Measurements from ENCODE around the gene DENR. TPM values are rescaled to one million over a fixed set of nuclear protein-coding genes. Genes with fewer than 3 reads are reported as not detected.

Gene DENR
- total RNA-seq, 1 donor from 2014 or later: 67.0 TPM

DNA sequence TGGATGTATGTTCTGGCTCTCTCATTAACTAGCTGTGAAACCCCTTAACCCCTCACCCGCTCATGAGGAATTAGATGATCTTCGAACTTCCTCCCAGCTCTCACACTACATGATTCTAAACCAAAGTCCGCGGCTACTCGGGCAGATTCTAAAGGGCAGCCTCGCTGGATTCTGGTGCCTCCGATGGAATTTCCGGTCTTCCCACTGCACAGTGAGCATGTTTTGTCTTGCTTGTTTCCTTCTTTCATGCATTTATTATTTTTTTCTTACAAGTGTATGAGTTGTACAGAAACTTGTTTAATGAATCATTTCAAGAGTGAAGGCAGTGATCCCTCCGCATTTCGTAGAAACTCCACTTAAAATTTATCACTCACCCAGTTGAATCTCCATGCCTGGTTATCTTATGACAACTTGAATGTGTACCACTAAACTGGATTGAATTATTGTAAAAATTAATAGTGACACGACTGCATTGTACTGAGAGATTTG lies 31.5 kb upstream of the DENR start:
- DNase-seq (ENCODE audit: low read depth, low spot score): no peak
- H3K4me1 Mint-ChIP-seq: peaks cover 4% of the 10 kb centered on the region
- peaks cover 2% of the 10 kb centered on the region for H3K9me3 Mint-ChIP-seq
- H3K27ac Mint-ChIP-seq (ENCODE audit: unreplicated experiment): no peak overlapping the region
- no peak overlapping the region for H3K4me3 Mint-ChIP-seq
- no peaks in the 10 kb centered on the region for H3K27me3 Mint-ChIP-seq (ENCODE audit: low read depth)
- H3K36me3 Mint-ChIP-seq (ENCODE audit: low read depth): no peaks in the 10 kb centered on the region
- TF ChIP-seq, protein P1, sequence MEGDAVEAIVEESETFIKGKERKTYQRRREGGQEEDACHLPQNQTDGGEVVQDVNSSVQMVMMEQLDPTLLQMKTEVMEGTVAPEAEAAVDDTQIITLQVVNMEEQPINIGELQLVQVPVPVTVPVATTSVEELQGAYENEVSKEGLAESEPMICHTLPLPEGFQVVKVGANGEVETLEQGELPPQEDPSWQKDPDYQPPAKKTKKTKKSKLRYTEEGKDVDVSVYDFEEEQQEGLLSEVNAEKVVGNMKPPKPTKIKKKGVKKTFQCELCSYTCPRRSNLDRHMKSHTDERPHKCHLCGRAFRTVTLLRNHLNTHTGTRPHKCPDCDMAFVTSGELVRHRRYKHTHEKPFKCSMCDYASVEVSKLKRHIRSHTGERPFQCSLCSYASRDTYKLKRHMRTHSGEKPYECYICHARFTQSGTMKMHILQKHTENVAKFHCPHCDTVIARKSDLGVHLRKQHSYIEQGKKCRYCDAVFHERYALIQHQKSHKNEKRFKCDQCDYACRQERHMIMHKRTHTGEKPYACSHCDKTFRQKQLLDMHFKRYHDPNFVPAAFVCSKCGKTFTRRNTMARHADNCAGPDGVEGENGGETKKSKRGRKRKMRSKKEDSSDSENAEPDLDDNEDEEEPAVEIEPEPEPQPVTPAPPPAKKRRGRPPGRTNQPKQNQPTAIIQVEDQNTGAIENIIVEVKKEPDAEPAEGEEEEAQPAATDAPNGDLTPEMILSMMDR (conservative IDR thresholded peaks at IDR 0.05): no peak

- Mint-ChIP-seq H3K4me3 (no peak overlapping the region), H3K4me1 (peaks cover 4% of the 10 kb centered on the region), H3K9me3 (peaks cover 2% of the 10 kb centered on the region), H3K27ac (ENCODE audit: unreplicated experiment) (no peak overlapping the region), H3K36me3 (ENCODE audit: low read depth) (no peaks in the 10 kb centered on the region), H3K27me3 (ENCODE audit: low read depth) (no peaks in the 10 kb centered on the region)
- no peak for DNase-seq (ENCODE audit: low read depth, low spot score)
- TF ChIP-seq, protein P1 (conservative IDR thresholded peaks at IDR 0.05): no peak
Measured at GRCh38 chr12:122722387-122722786, 30.2 kb upstream of the DENR start.

GRCh38 chr12:122724641-122725243 lies 27.9 kb upstream of the DENR start:
- Mint-ChIP-seq H3K4me3 (no peak overlapping the region), H3K27ac (ENCODE audit: unreplicated experiment) (no peak overlapping the region), H3K36me3 (ENCODE audit: low read depth) (no peaks in the 10 kb centered on the region), H3K27me3 (ENCODE audit: low read depth) (no peaks in the 10 kb centered on the region), H3K4me1 (peaks cover 4% of the 10 kb centered on the region), H3K9me3 (peaks cover 2% of the 10 kb centered on the region)
- TF ChIP-seq, protein P1 (conservative IDR thresholded peaks at IDR 0.05): no peak
- no peak for DNase-seq (ENCODE audit: low read depth, low spot score)

- no peak overlapping the region for H3K27ac Mint-ChIP-seq (ENCODE audit: unreplicated experiment)
- no peak for DNase-seq (ENCODE audit: low read depth, low spot score)
- no peaks in the 10 kb centered on the region for H3K9me3 Mint-ChIP-seq
- TF ChIP-seq, protein P1 (conservative IDR thresholded peaks at IDR 0.05): no peak
- H3K27me3 Mint-ChIP-seq (ENCODE audit: low read depth): no peaks in the 10 kb centered on the region
- no peaks in the 10 kb centered on the region for H3K4me1 Mint-ChIP-seq
- H3K4me3 Mint-ChIP-seq: no peak overlapping the region
- H3K36me3 Mint-ChIP-seq (ENCODE audit: low read depth): no peaks in the 10 kb centered on the region
Measured at GRCh38 chr12:122725452-122726079, 27.1 kb upstream of the DENR start.

DNA sequence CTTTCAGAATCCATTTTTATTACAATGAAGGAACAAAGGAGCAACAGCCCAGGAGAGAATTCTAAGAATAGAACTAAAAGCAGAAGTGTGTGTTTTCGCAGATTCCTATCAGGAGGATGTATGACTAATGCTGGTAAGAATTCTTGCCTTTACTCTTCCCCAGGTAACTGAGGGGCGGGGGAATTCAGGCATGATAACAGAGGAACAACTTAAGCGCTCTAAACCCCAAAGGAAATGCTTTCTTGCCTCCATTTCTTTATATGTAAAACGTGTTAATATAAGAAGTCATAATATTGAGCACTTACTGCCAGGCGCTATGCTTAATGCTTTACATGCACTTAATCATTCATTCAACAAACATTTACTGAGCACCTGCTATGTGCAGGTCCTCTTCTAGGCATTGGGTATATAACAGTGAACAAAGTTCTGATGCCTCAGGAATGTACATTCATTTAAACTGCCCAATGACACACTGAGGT lies 26.5 kb upstream of the DENR start:
- Mint-ChIP-seq H3K27me3 (ENCODE audit: low read depth) (no peaks in the 10 kb centered on the region), H3K36me3 (ENCODE audit: low read depth) (no peaks in the 10 kb centered on the region), H3K4me1 (no peaks in the 10 kb centered on the region), H3K9me3 (no peaks in the 10 kb centered on the region), H3K4me3 (no peak overlapping the region), H3K27ac (ENCODE audit: unreplicated experiment) (no peak overlapping the region)
- TF ChIP-seq, protein P1 (conservative IDR thresholded peaks at IDR 0.05): no peak
- DNase-seq (ENCODE audit: low read depth, low spot score): no peak

All from neural crest cell (in vitro differentiated cells).